HUES48 (cell line): ENCODE measurements around the gene SVIL.
A peak's percentile ranks its signal among the peaks of the same experiment; 100 is the strongest.
"Not testable (repeated sequence)": the region's sequence is repeated elsewhere in the genome, so short reads cannot be mapped to it uniquely, and the experiment has no call there.

Experiments used
- H3K27ac ChIP-seq: one replicate; pipeline ENCODE4 v1.7.0; 2013; ENCODE audit warnings: low read depth, low read length, inconsistent platforms
- H3K27me3 ChIP-seq: 2 replicates; pipeline ENCODE4 v1.6.1; 2013; ENCODE audit warnings: mild to moderate bottlenecking, low read length; ENCODE audit not compliant: control insufficient read depth, insufficient read depth
- H3K36me3 ChIP-seq: 2 replicates; pipeline ENCODE4 v1.6.1; 2013; ENCODE audit warnings: low read length; ENCODE audit not compliant: control insufficient read depth, insufficient read depth
- H3K4me1 ChIP-seq: 2 replicates; pipeline ENCODE4 v1.6.1; 2013; ENCODE audit warnings: mild to moderate bottlenecking, low read length; ENCODE audit not compliant: control insufficient read depth, insufficient read depth
- H3K4me3 ChIP-seq: 2 replicates; pipeline ENCODE4 v1.5.1; 2013; ENCODE audit warnings: mild to moderate bottlenecking, low read depth, low read length
- H3K9ac ChIP-seq: 2 replicates; pipeline ENCODE4 v1.6.1; 2013; ENCODE audit warnings: mild to moderate bottlenecking, low read depth, low read length, moderate library complexity
- H3K9me3 ChIP-seq: 2 replicates; pipeline ENCODE4 v1.6.1; 2013; ENCODE audit warnings: low read length; ENCODE audit not compliant: control insufficient read depth, insufficient read depth

Gene SVIL

DNA sequence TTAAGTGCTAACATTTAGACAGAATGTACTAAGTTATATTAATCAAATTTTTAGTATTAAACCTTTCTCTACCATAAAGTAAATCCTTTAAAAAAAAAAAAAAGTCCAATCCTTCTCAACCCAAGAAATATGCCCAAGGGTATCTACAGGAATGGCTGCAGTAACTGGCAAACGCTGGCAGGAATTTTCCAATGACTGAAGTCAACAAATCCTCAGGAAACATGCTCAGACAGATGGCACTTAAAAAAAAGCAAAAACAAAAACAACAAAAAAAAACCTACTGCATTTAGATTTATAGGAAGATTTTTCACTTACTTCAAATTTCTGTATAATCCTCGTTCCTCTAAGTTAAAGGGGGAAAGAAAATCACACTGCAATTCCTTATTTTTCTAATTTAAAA is 666 bp downstream of the SVIL start:
- Histone ChIP-seq H3K4me3 (peak overlapping the region; percentile 30), H3K9ac (no peak overlapping the region), H3K36me3 (no peaks in the 10 kb centered on the region)

DNA sequence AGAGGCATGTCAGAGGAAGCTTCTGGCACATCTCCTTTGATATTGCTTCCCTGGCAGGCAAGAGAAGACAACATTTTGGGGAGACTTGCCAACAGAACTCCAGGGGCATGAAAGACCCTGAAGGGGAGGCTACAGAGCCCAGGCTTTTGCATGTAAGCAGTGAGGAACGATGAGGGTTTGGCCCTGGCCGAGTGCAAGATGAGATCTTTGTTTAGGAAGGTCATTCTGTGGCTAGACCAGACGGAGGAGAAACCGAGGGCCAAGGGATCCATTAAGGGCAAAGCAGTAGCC is 3.8 kb downstream of the SVIL start:
- no peak overlapping the region for H3K9ac ChIP-seq
- H3K9me3 ChIP-seq = no peaks in the 10 kb centered on the region
- H3K4me3 ChIP-seq = no peak overlapping the region
- H3K4me1 ChIP-seq = peaks cover 30% of the 10 kb centered on the region
- no peaks in the 10 kb centered on the region for H3K27me3 ChIP-seq
- H3K36me3 ChIP-seq = no peaks in the 10 kb centered on the region
- H3K27ac ChIP-seq = no peak overlapping the region

More for the DNA sequence above, 666 bp downstream of the SVIL start:
- Histone ChIP-seq H3K27ac (peak overlapping the region; percentile 86), H3K9me3 (no peaks in the 10 kb centered on the region), H3K4me1 (peaks cover 35% of the 10 kb centered on the region), H3K27me3 (no peaks in the 10 kb centered on the region)

DNA sequence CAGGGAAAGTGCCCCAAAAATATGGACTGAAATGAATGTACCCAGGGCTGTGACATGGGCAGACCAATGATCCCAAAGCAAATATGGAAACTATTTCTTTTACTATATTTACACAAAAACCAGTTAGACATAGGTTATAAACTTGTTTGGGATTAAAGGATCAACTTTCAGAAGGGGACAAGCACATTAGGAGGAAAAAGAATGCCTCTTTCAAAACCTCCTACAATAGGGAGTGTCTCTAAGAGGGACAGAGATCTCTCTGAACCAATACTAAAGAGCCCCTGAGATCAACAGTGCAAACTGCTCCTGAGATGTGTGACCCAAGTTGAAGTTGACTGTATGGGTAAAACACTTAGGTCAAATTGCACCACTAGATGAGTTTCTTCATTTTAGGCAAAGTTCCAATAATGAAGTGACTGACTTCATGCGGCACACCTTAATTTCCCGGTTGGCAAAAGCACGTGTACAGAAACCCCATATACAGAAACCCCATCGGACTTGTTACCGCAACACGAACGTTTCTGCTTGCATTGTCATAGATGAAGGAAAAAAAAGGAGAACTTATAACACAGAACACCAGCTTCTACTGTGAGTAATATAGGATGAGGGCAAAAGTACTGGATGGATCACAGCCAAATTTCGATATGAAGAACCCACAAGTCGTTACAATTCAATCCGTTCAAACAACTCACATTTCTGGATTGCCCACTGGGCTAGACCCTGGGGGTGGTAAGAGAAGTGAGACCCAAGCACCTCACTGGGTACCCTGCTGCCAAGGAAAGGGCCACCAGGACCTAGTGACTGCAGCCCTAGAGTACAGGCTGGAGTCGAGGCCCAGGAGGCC is 4.3 kb downstream of the SVIL start:
- no peak overlapping the region for H3K27ac ChIP-seq
- no peaks in the 10 kb centered on the region for H3K27me3 ChIP-seq
- H3K4me1 ChIP-seq = peaks cover 25% of the 10 kb centered on the region
- H3K4me3 ChIP-seq = no peak overlapping the region
- no peak overlapping the region for H3K9ac ChIP-seq
- no peaks in the 10 kb centered on the region for H3K9me3 ChIP-seq
- no peaks in the 10 kb centered on the region for H3K36me3 ChIP-seq

DNA sequence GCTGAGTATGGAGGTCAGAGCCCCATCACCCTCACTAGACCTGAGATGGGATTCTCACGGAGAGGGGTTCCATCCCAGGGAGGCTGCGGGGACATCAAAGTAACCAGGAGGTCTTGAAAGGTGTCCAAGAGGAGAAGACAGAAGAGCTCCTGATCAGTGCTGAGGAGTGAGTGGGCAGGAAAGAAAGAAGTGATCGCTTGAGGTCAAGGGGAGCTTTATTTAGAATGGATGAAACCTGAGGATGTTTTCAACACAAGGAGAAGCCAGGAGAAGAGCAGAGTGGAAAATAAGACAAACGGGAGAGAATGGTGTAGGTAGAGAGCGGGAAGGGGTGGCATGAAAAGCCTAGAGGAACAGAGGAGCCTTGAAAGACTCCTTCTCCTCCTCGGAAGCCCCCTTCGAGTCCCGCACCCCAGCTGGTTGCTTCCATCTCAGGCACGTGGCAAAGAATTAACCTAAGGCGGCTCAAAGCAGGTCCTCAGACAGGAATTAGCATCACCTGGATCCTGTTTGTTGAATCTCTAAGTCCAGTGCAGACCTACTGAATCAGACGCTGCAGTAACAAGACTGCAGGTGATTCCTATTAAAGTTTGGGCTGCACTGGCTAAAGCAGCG is 5.8 kb downstream of the SVIL start:
- H3K9me3 ChIP-seq = no peaks in the 10 kb centered on the region
- H3K27ac ChIP-seq = no peak overlapping the region
- peaks cover 11% of the 10 kb centered on the region for H3K4me1 ChIP-seq
- no peak overlapping the region for H3K4me3 ChIP-seq
- H3K9ac ChIP-seq = no peak overlapping the region
- H3K36me3 ChIP-seq = no peaks in the 10 kb centered on the region
- H3K27me3 ChIP-seq = no peaks in the 10 kb centered on the region

DNA sequence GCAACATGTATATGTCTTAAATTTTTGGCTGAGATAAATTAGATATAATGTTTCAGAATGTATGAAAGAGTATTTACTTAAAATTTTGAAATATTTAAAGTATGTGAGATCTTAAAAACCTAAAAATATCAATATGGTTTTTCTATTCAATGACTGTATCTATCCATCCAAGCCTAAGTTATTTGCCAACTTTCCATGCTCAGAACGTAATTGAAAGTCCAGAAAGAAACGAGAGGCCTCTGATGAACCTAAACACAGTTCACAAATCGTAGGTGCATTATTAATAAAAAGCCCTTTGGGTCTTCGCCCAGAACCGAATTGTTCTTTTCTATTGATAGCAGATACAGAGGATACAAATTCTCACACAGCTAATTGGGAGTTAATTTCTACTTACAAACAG is 6.5 kb downstream of the SVIL start:
- Histone ChIP-seq H3K9me3 (no peaks in the 10 kb centered on the region), H3K36me3 (no peaks in the 10 kb centered on the region), H3K27me3 (no peaks in the 10 kb centered on the region), H3K9ac (no peak overlapping the region), H3K4me3 (no peak overlapping the region), H3K27ac (no peak overlapping the region), H3K4me1 (peaks cover 4% of the 10 kb centered on the region; the same call in 1 of the 2 replicates)

DNA sequence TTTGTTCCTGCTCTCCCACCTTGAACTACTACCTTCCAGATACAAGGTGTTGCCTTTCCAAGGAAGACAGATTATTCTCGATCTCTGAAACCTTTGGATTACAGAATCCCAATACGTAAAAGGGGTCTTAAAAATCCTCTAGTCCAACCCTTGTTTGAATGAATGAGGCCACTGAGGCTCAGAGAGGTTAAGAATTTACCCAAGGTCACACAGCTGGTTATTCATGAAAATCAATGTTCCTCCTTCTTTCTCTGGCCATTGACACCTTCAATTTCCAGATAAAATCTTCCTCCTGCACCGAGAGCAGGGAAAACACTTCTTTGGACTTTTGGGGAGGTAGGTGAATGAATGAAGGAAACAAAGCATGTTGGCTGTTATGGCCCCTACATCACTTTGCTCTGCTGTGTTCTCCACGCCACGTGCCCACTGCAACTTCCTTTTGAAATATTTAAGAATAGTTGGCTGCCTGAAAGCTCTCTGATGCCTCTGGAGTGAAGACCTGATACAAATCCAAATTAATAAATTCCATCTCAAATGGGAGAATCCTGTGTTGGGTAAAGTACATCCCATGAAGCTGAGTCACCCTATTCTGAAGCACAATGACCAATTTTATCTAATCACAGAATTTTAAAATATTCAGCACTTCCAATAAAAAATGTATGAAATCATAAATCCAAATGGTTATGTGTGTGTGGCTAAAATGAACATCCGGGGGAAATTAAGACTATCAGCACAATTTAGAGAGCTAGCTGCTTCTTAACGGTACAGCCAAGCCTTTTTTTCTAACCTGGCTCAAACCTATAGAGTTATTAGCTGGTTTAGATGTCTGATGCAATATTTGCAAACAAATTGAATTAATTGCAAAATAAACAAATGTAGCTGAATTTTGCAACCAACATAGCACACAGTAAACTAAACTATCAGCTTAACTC is 7.3 kb downstream of the SVIL start:
- no peak overlapping the region for H3K27ac ChIP-seq
- H3K36me3 ChIP-seq = no peaks in the 10 kb centered on the region
- peaks cover under 1% of the 10 kb centered on the region; the same call in 1 of the 2 replicates for H3K4me1 ChIP-seq

DNA sequence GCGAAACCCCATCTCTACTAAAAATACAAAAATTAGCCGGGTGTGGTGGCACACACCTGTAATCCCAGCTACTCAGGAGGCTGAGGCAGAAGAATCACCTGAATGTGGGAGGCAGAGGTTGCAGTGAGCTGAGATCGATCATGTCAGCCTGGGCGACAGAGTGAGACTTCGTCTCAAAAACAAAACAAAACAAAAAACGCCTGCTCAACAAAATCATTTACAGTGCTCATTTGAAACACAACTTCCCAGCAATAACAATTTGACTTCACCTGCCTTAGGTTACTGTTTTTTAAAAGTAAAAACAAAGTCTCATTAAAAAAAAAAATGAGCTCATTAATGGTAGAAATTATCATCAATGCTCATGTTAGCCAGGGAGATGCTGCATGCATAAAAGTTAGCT is 10.4 kb downstream of the SVIL start:
- not testable (repeated sequence) for H3K9ac ChIP-seq, H3K36me3 ChIP-seq, H3K27me3 ChIP-seq, H3K4me1 ChIP-seq, H3K4me3 ChIP-seq, H3K9me3 ChIP-seq, H3K27ac ChIP-seq

More for the DNA sequence above, 7.3 kb downstream of the SVIL start:
- H3K27me3 ChIP-seq = no peaks in the 10 kb centered on the region
- no peak overlapping the region for H3K9ac ChIP-seq
- no peaks in the 10 kb centered on the region for H3K9me3 ChIP-seq
- H3K4me3 ChIP-seq = no peak overlapping the region

DNA sequence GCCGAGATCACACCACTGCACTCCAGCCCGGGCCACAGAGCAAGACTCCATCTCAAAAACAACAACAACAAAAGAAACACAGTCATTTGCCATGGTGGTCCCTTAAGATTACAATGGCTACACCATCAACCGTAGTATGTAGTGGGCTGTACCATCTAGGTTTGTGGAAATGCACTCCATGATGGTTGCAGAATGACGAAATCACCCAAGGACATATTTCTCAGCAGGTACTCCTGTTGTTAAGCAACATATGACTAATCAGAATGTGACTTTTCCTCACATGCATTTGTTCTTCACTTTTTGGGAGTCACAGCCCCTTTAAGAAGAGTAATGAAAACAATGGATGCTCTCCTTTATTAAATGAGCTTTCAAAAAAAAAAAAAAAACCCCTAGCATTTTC is 11.0 kb downstream of the SVIL start:
- no peak overlapping the region for H3K27ac ChIP-seq
- H3K36me3 ChIP-seq = no peaks in the 10 kb centered on the region
- no peak overlapping the region for H3K9ac ChIP-seq
- H3K4me3 ChIP-seq = no peak overlapping the region
- H3K9me3 ChIP-seq = no peaks in the 10 kb centered on the region
- H3K27me3 ChIP-seq = no peaks in the 10 kb centered on the region
- peaks cover 8% of the 10 kb centered on the region for H3K4me1 ChIP-seq

DNA sequence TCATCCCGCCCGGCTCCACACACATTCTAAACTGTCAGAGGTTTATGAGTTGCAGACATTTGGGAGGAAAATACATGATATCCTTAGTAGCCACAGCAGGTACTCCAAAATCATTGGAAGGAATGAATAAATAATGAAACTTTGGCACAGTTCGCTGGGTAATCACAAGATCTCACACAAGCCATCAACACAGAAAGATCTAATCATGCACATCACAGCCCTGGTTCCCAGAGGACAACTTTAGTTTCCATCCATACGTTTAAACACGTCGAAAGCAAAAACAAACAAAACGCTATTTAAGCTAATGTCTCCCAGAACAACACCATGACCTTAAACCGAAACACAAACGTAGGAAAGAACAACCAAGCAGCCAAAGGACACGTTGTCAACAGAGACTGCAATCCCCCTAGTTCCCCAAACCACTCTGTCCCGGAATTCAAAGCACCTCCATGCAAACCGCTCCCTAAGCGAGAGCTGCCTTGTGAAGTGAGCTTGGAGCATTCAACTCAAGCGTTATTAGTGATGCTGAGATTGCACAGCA is 12.3 kb downstream of the SVIL start:
- Histone ChIP-seq H3K27me3 (no peaks in the 10 kb centered on the region), H3K4me3 (no peak overlapping the region), H3K36me3 (no peaks in the 10 kb centered on the region), H3K9ac (no peak overlapping the region), H3K27ac (no peak overlapping the region), H3K9me3 (no peaks in the 10 kb centered on the region), H3K4me1 (peaks cover 19% of the 10 kb centered on the region)

DNA sequence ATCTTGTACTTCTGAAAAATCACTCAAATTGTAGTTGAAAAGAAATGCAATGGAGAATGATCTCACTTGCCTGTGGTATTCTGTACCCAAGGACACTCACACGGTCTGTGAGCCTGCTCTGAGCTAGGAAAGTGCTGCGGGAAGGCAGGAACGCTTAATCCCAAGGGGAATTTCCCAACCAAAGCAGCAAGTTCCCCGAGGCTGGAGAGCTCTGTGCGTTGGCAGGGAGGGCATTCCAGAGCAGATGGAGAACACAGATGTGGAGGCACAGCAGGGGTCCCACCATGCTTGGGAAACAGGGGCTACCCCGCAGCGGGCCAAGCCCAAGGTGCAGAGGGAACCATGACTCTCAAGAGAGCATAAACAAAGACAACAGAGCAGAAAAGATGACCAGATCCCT is 13.6 kb downstream of the SVIL start:
- no peaks in the 10 kb centered on the region for H3K9me3 ChIP-seq
- no peaks in the 10 kb centered on the region for H3K36me3 ChIP-seq
- peak overlapping the region; percentile 51 for H3K27ac ChIP-seq
- H3K4me3 ChIP-seq = no peak overlapping the region
- H3K9ac ChIP-seq = no peak overlapping the region
- H3K27me3 ChIP-seq = no peaks in the 10 kb centered on the region
- H3K4me1 ChIP-seq = peaks cover 19% of the 10 kb centered on the region
